ENCODE data around the gene ABCB4. TPM values are rescaled to one million over a fixed set of nuclear protein-coding genes. Genes with fewer than 3 reads are reported as not detected.

Gene ABCB4
- polyA plus RNA-seq, 1 donor = 0.39 TPM

Other genes starting within 250 kb of the ABCB4 start
- 9.6 TPM for gene CROT, start 130.0 kb downstream of the ABCB4 start, polyA plus RNA-seq (ENCODE audit: insufficient read length)
- gene ABCB1, start 125.2 kb upstream of the ABCB4 start, polyA plus RNA-seq (ENCODE audit: insufficient read length) = 0.41 TPM
- gene RUNDC3B, start 152.7 kb upstream of the ABCB4 start, polyA plus RNA-seq (ENCODE audit: insufficient read length) = 0.12 TPM